ENCODE measurements around the gene VWF. TPM values are rescaled to one million over a fixed set of nuclear protein-coding genes. Genes with fewer than 3 reads are reported as not detected.

The VWF gene
- total and polyA plus RNA-seq, 2 of the 4 experiments (the other 2 are of a cell fraction), result under 0.01 to 0.09 TPM

- Histone ChIP-seq H3K14ac (replicated peaks; ENCODE audit: low read depth, low read length) (no peak overlapping the region), H3K4me2 (ENCODE audit: low read depth, low read length) (no peak overlapping the region), H3K9ac (ENCODE audit: low read depth, low read length) (no peak overlapping the region), H3K27me3 (ENCODE audit: control insufficient read depth, insufficient read depth, low read length) (no peaks in the 10 kb centered on the region), H4K20me1 (ENCODE audit: insufficient read depth, low read length) (0 out of 2 replicates have a peak, but pooled peaks cover 4% of the 10 kb centered on the region), H2BK120ac (ENCODE audit: low read depth, low read length) (no peak overlapping the region; the same call in 1 of the 2 replicates), H2BK20ac (ENCODE audit: low read depth, low read length) (no peak overlapping the region; the same call in 1 of the 2 replicates), H3K4ac (ENCODE audit: low read depth, low read length) (no peak overlapping the region; the same call in 1 of the 2 replicates), H2AK5ac (ENCODE audit: low read depth, low read length) (no peak overlapping the region; the same call in 1 of the 2 replicates), H2AK9ac (replicated peaks; ENCODE audit: low read depth, low read length, poor library complexity) (peak overlapping the region; percentile 8), H3K9me3 (ENCODE audit: control insufficient read depth, insufficient read depth, low read length) (no peaks in the 10 kb centered on the region), H3K79me1 (ENCODE audit: low read depth in 1 of 2, low read length in 2 of 2) (no peaks in the 10 kb centered on the region), H3K18ac (ENCODE audit: low read depth, low read length) (no peak overlapping the region), H2BK5ac (ENCODE audit: low read depth, low read length, poor library complexity, severe bottlenecking) (no peak overlapping the region), H4K5ac (ENCODE audit: low read depth, low read length) (no peak overlapping the region), H4K8ac (ENCODE audit: low read depth in 2 of 2, low read length in 2 of 2) (no peak overlapping the region), H3K4me3 (ENCODE audit: insufficient read depth, low read depth, low read length) (no peak overlapping the region), H4K91ac (ENCODE audit: insufficient read depth, low read depth, low read length) (no peak overlapping the region), H3K36me3 (ENCODE audit: control insufficient read depth, insufficient read depth, low read length) (no peaks in the 10 kb centered on the region), H2BK15ac (ENCODE audit: low read depth, low read length) (no peak overlapping the region), H3K9me1 (ENCODE audit: insufficient read depth, low read length) (peaks cover 21% of the 10 kb centered on the region), H3K27ac (ENCODE audit: insufficient read depth, low read length) (no peak overlapping the region), H3K4me1 (ENCODE audit: control insufficient read depth, insufficient read depth, low read length) (peaks cover 18% of the 10 kb centered on the region), H3K23ac (ENCODE audit: low read depth, low read length) (no peak overlapping the region), H3K56ac (ENCODE audit: extremely low read depth, insufficient read depth, low read length) (no peak overlapping the region), H2AFZ (replicated peaks; ENCODE audit: low read length, poor library complexity) (peak overlapping the region; percentile 1)
- TF ChIP-seq BHLHE40 (IDR thresholded peaks at IDR 0.05; ENCODE audit: low read depth, low read length) (no peak), RCOR1 (IDR thresholded peaks at IDR 0.05; ENCODE audit: insufficient replicate concordance, low read length) (no peak), MAZ (IDR thresholded peaks at IDR 0.05; ENCODE audit: borderline replicate concordance, low read depth, low read length) (no peak)
- POLR2A ChIA-PET (ENCODE audit: unreplicated experiment), result no interaction called here
- CTCF ChIA-PET, result interaction anchor here (0.6 kb wide), 1 partner anchor 102 kb away, joined by 4 read pairs; no protein-coding TSS in a partner anchor
- intact Hi-C loops (cut with micrococcal nuclease), result no loop called here
- BruUV-seq (replicated peaks), result no TSS peak
- ATAC-seq (ENCODE audit: low read depth), result no peak
- WGBS, 2 experiments (ENCODE audit: extremely low coverage in 2 of 2, insufficient read length in 1 of 2), result 43% methylated on average over 1 of the region's 8 CpGs; no CpG with 5 or more reads in 1 of the 2 experiments
- dilution Hi-C loops (cut with HindIII; ENCODE audit: low sequenced_read_pairs, unreplicated experiment), result no loop called here
- no peak for DNase-seq
- in situ Hi-C loops (cut with MboI; ENCODE audit: low sequenced_read_pairs), result no loop called here
These were observed 39.1 kb upstream of the VWF start for GRCh38 chr12:6163416-6164060.

All from IMR-90 (cell line).